Measurements from ENCODE around the gene TNNT2.

The TNNT2 gene

DNA sequence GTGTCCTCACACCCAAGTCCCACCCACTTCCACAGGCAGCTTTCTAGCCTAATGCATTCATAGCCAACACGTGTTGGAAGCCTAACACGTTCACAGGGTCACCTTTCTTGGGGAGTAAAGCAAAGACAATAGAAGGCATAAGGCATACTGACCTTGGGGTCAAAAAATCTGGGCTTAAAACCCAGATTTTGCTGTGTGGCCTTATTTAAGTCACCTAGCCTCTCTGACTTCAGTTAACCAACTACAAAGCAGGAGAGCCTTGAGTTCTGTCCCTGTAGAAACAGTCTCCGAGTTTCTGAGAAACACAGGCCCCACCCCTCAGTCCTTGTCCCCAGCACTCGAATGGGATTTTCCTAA lies 1.4 kb downstream of the TNNT2 start:
- no peak for DNase-seq

DNA sequence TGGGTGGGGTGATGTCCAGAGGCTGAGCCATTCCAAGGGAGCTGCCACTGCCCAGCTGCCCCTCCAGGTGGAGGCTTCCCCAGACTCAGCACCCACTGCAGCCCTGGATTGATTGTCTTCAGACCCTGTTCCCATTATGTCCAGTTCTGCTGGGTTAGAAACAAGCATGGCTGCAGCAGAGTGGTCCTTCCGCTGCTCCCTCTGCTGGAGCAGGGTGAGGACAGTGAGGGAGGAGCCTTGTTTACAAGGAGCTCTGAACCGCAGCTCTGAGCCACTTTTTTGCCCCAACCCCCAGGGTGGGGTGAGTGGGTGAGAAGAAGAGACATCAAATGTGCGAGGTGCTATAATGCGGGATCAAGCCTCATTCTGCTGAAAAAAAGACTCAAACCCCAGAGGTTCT lies 2.3 kb downstream of the TNNT2 start:
- DNase-seq: no peak

DNA sequence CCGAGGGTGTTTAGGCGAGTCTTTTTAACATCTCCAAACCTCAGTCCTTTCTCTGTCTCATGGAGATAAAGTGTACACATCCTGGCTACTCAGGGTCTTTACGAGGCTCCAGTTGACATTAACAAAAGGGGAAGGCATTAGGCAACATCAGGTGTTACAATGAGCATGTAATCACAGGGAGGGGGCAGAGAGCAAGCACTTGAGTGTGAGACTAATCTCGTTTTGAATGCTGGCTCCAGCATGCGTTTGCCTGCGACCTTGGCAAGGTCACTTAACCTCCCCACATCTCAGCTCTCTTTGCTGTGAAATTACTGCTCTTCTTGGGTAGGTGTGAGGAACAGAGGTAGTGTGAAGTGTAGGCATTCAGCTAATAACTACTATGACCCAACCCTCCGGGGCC lies 3.1 kb downstream of the TNNT2 start:
- DNase-seq: no peak

DNA sequence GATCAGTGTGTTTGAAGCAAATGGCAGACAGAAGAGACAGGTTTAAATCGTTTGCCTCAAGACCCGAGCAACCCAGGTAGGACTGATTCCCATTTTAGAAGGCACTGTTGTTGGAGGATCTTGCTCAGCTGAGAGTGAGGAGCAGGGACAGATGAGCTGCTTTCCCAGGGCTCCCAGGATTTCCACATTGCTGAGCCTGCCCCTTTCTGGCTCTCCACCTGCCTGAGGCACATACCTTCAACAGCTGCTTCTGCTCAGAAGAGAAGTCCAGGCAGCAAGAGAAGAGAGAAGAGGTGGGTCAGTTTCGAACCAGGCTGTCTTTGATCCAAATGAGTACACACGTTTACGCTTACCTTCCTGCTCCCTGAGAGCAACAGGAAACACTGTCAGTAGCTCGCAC lies 5.7 kb downstream of the TNNT2 start:
- no peak for DNase-seq

DNA sequence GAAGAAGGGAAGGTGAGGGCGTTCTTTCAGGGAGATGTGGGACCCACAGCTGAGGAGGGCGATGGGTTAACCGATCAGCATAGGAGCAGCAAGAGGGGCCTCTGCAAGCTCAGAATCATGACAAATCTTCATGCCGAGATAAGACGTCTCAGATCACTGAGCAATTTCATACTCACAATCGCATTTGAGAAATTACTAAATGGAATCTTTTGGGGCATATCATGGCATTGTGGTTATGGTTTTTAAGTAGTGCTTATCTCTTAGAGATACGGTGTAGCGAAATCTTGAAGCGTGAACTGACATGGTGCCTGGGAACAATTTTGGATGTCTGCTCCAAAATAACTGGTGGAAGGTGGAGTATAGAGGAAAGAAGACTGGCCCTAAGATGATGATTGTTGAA lies 6.2 kb downstream of the TNNT2 start:
- no peak for DNase-seq

DNA sequence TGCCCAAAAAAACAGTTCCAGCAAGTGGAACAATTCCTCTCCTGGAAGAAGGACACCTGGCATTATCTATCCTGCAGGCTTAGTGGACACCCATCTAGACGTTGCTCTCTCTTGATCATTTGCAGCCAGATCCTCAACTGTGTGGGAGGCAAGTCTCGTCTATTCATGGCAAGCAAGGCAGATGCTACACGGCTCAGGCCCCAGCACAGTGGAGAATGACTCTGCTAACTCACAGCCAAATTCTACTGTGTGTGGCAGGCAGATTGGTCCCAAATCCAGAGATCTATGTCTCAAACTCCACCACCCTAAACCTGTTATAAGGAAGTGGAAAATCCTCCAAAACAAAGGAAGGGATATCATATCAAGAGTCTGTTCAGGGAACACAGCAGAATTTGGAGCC lies 7.0 kb downstream of the TNNT2 start:
- DNase-seq: no peak

DNA sequence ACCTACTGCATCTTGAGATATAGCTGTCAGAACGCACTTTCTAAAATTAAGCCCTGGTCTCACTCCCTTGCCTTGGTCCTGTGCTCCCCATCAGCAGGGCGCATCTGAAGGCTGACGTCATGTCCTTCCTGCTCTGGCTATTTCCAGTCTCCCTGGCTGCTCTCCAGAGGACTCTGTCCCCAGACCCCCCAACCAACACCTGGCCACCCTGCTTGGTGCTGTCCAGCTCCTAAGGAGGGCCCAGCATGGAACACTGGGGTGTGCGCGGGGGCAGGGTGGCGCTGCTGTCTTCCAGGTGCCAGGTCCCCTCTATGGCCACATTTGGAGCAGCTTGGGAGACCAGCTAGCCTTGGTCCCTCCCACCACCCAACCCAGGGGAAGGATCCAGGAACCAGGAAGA lies 8.3 kb downstream of the TNNT2 start:
- DNase-seq: no peak

DNA sequence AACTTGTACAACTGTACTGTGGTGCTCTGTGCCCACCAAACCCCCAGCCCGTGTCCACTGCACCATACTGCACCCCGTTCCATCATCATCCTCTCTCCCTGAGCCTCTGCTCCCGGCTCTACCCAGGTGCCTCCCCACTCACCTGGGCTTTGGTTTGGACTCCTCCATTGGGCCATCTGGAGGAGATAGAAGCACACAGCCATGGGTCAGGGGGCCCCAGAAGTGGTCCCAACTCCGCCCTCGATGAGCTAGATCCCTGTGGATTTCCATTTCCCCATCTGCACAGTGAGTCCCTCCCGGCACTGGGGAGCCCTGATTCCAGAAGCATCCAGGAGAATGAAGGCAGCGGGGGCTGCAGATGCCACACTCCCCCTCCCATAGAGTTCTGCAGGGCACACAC lies 10.8 kb downstream of the TNNT2 start:
- no peak for DNase-seq

DNA sequence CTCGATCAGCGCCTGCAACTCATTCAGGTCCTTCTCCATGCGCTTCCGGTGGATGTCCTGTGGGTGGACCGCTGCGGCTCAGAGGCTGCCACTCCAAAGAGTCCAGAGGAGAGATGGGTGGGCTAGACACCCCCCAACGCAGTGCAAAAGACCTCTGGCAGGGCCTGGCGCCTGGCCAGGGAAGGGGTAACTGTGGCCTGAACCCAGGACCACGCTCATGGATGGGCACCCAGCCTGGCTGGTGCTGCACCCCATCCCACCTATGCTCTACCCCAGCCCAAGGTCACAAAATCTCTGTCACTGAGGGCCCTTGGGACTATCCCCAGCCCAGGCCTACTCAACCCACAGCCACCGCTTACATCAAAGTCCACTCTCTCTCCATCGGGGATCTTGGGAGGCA lies 12.2 kb downstream of the TNNT2 start:
- DNase-seq: no peak

DNA sequence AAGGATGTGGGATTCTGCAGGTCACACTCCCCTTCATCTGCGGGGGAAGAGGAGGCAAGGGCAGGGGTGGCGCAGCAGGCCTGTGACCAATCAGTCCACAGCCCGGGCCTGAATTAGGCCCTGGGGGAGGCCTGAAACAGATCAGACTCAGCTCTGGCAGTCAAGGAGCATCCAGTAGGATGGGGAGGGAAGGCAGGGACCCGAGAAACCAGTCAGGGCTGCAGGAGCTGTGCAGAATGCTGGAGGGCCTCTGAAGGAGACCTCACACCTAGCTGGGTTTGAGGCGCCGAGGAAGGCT lies 12.7 kb downstream of the TNNT2 start:
- DNase-seq: no peak

DNA sequence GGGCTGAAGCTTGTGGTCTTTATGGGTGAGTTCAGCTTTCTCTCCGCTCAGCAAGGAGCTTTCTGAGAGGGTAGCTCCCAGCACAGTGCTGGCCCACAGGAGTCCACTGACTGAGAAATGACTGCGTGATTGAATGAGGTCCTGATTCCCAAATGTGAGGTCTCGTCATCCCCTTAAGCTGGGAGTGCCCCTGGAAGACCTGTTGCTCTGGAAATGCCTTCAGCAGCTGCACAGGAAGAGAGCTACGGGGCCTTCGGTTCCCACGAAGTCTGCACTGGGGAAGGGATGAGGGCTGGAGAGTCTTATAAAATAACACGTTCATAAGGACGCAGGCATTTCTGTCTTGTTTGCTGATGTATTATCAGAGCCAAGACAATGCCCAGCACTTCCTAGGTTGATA lies 14.0 kb downstream of the TNNT2 start:
- DNase-seq: no peak

DNA sequence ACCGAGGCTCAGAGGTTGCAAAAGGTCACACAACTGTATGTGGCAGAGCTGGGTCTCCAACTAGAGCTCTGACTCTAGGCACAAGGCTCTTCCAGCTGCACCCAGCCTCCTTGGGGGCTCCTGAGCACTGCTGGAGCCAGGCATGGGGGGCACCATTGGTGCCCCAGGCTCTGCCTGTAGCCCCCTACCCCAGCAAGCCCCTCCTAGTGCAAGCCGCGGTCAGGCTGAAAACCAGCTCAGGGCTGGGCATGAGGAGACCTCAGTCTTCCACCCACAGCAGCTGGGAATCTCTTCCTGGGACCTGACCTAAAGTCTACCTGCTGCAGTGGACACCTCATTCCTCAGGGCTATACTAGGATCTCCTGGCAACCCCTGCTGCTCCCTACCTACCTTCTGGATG lies 14.6 kb downstream of the TNNT2 start:
- no peak for DNase-seq

DNA sequence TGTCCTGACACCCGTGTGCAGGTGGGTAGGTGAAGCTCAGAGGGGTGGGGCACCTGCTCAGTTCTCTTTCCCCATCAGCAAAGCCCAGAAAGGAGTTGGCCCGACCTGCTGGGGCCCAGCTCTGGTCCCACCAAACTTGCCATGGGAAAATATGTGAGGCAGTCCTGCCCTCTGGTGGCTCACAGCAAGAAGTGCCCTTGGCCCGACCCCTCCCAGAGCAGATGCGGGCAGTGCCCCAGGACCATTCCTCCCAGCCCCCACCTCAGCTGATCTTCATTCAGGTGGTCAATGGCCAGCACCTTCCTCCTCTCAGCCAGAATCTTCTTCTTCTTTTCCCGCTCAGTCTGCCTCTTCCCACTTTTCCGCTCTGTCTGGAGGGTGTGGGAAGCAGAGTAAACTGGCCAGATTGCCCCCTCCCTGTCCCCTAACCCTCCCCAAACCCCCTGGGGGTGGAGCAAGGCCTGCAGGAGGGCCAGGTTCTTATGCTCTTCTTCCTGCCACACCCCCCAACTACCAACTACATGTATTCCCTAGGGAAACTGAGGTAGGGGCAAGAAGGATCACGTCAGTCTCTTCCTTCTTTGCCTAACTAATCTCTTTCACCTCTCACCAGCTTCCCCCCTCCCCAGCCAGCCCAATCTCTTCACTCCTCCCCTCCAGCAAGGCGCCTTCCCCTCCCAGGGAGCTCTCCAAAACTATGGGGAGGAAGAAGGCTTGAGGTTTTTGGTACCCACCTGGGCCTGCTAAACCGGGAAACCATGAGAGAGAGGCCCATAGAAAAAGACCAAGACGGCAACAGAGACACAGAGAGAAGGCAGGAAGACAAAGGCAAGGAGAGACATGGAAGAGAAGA lies 15.6 kb downstream of the TNNT2 start:
- DNase-seq: no peak

DNA sequence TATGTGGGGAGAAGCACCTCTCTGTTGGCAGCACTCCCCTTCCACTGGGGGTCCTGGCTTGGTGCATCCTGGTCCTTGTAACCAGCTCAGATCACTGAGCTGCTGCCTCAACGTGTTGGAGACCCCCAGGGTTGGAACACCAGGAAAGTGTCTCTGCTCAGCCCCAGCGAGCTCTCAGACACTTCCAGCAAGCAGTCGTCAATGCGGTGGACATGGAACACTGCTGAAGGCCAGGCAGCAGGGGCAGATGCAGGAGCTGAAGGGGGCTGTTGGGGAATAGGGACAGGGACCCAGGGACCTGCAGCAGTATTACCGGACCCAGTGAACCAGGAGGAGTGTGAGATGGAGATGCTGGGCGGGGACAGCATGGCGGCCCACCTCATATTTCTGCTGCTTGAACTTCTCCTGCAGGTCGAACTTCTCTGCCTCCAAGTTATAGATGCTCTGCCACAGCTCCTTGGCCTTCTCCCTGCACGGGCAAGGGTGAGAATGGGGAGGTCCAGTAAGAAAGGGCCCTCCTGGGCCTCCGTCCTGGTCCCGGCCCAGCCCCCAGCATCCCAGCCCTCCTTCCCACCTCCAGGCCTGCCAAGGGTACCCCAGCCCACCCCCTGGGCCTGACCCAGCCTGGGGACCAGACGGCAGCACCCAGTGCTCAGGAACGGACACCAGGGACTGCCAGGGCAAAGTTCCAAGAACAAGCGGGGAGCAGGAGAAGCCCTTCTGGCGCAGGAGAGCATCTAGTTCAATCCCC lies 16.4 kb downstream of the TNNT2 start:
- DNase-seq: no peak

DNA sequence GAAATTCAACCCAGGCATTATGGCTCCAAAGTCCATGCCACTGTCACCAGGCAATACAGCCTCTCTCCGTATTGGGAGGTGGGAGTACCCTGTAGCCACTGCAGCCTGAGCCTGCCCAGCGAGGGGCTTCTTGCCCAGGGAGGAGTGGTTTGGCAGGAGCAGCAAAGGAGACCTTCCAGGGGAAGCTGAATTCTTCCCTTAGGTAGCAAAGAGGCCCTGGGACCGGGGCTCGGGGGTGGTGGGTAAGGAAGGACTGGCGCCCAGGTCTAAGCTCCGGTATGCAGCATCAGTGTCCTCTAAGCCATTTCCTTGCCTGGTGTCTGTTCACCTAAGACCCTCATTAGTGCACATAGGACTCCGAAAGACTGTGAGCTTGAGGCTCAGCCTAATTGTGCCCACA lies 17.0 kb downstream of the TNNT2 start:
- no peak for DNase-seq

DNA sequence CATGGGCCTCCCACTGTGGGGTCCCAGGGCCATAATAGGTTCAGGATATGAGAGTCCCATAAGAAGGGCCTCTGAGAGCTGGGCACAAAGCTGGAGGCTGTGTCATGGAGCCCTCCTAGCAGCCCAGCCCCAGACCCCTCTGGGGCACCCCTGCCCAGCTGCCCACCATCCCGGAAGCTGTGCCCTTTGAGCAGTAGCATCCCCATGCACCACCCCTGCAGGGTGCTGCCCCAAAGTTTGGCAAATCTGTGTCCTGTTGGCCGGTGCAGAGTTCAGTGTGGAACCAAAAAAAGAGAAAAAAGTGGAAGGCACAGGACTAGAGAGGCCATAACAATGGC lies 17.6 kb downstream of the TNNT2 start:
- no peak for DNase-seq

DNA sequence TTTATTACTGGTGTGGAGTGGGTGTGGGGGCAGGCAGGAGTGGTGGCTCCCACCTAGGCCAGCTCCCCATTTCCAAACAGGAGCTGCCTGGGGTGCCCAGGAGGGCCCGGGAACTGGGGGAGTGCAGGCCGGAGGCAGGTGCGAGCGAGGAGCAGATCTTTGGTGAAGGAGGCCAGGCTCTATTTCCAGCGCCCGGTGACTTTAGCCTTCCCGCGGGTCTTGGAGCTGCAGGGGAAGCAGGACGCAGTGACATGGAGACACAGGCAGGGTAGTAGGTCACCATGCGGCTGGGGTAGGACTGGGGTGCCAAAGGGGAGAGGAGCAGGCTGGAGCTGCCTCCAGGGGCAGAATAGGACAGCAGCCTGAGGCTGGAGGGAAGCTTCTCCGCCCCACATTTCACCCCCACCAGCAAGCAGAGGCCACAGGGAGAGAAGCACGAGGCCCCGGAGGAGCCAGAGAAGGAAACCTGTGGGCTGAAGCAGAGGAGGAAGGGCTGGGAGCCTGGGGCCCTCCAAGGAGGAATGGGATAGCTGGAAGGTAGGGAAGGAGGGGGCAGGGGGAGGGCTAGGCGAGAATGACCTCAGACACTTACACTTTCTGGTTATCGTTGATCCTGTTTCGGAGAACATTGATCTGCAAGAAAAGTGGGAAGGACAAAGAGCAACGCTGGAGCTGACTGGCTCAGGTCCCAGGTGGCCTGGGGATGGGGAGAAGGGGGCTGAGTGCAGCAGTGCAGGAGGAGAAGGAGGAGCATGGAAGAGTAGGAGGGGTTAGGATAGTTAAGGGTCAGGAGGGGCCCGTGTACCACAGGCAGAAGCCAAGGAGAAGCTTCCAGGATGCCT lies 18.2 kb downstream of the TNNT2 start:
- no peak for DNase-seq

DNA sequence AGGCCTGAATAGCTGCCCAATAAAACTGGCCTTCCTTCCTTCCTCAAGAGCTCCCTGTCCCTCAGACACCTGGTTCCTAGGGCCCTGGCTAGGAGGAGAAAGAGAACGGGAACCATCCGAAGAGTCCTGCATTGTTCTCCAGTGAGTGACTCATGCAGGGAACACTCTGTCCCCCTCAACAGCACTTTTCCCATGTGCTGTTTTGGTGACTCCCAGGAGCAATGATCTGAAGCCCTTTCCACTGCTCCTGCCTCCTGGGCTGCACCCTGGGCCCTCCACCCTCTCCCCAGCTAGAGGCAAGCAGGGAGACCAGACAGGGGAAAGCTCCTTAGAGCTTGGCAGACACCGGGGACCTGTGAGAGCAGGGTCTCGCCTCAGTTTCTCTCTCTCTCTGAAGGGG lies 18.9 kb downstream of the TNNT2 start:
- DNase-seq: no peak

DNA sequence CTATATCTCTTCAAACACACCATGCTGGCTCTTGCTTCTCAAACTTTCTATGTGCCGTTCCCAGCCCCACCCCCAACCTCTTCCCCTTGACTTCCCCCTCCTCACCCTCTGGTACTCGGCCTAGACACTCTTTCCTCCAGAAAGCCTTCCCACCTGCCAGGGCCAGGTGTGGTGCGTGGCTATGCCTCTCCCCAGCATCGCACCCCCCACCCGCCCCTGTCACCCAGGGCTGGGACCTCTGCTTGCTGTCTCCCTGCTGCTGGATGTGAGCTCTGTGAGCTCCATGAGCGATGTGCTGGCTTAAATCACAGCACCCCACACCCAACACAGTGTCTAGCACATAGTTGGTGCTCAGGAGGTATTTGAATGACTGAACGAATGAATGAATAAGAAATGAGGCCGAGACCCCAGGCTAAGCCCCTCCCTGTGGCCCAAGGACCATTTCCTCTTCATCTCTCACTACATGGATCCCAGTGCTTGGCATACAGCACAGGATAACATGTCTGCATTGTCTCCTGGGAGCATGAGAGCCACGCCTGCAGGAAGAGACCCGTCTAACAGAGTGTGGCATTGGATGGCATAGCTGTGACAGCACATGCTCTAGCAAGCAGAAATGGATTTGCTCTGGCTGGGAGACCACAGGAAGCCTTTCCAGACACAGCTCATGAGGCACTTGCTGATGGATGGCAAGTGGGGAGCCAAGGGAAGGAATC lies 19.7 kb downstream of the TNNT2 start:
- no peak for DNase-seq

DNA sequence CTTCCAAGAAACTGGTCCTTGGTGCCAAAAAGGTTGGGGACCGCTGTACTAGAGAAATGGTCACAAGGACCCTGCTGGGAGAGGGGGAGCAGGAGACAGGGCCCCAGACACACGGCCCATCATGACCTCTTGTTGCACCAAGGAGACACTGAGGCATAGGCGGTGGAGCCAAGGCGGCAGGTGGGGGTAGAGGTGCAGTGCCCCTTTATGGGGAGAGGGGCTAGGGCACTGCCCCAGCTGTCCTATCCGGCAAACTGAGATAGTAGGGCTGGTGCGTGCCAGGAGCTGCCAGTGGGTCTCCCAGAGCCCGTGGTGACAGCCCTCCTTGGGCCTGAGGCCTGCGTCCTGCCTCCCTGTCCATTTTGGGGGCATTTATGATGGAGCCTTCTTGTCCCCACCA lies 20.3 kb downstream of the TNNT2 start:
- no peak for DNase-seq

DNA sequence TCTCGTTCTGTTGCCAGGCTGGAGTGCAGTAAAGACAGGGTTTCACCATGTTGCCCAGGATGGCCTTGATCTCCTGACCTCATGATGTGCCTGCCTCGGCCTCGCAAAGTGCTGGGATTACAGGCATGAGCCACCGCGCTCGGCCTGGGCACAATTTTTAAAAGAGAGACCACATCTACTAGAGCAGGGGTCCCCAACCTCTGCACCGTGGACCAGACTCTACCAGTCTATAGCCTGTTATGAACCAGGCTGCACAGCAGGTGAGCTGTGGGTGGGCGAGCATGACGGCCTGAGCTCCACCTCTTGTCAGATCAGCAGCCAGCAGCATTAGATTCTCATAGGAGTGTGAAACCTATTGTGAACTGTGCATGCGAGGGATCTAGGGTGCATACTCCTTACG lies 20.8 kb downstream of the TNNT2 start:
- no peak for DNase-seq

DNA sequence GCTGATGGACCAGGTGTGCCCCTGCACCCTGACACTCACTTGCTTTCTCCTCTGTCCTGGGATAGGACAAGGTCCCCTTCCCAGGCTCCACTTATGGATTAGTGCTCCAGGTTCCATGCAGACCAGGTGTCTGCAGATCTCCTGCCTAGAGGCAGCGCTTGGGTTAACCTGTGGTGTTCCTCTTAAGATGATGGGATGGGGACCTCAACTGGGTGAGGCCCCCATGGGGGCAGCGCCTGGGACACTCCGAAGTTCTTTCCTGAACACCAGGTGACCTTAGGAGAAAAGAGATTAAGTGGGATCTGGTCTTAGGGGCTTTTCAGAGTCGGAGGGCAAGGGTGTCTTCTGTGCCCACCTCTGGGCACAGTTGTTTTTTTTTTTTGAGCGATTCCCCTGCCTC lies 21.2 kb downstream of the TNNT2 start:
- DNase-seq: no peak

DNA sequence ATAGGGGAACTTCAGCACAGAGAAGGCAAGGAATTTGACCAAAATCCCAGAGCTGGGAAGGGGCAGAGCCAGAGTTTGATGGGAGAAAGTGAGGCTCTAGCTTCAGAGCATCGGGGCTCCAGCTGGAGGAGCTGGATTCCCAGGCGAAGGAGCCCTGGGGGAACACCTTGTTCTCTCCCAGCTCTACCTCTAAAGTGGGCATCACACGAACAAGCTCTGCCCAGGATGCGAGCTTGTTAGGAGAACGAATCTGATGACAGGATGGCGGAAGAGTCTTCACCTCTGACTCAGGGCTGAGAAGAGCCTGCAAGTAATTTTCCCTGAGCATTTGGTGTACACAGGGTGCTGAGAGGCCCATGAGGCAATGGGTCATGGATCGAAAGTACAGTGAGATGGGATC lies 22.0 kb downstream of the TNNT2 start:
- DNase-seq: no peak

DNA sequence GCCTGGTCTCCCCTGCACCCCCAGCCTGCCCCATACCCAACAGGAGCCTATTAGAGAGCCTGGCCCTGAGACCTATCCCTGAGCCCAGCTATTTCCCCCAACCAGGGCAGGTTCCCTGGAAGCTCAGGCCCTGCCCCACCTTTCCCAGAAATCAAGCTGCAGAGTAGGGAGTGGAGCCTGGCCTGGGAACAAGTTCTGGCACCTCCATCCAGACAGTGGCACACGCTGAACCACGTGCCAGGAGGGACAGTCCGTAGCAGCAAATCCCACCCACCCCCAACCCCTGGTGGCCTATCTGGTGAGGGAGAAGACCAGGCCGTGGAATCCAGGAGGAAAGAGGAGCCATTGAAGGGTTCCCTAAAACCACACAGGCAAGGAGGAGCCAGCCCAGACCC lies 22.6 kb downstream of the TNNT2 start:
- DNase-seq: no peak
